Esophagus mucosa (tissue), 1 donor: ENCODE data around the gene WBP1. TPM values are rescaled to one million over a fixed set of nuclear protein-coding genes. Genes with fewer than 3 reads are reported as not detected.

ENCODE experiments used
- ATAC-seq: fragments of 200-7000 bp; cut with Tn5 transposase; one replicate; pipeline ENCODE4 v1.9.1; 2020
- total RNA-seq: library from RNA; stranded (reverse); gene quantifications from one replicate; pipeline ENCODE4 v1.2.4, GENCODE V29; 2023
- donor health status: DM: yes; HTN: yes; CAD: no.

The WBP1 gene
- total RNA-seq, 1 donor from 2014 or later: 30.6 TPM

- ATAC-seq: no peak
Measured at GRCh38 chr2:74503506-74504475, 45.6 kb downstream of the WBP1 start.

- ATAC-seq: no peak
Measured at GRCh38 chr2:74504591-74504990, 46.4 kb downstream of the WBP1 start.

GRCh38 chr2:74505448-74506246 lies 47.4 kb downstream of the WBP1 start:
- ATAC-seq: no peak

- peak; percentile 95 for ATAC-seq
Measured at GRCh38 chr2:74507145-74507925, 49.1 kb downstream of the WBP1 start, which contains the start of gene PCGF1. Gene PCGF1, minus strand, starts transcription at chr2:74507695. Its CDS starts 27 bp downstream, at chr2:74507668.

- peak; percentile 27 for ATAC-seq
Measured at GRCh38 chr2:74507926-74508520, 49.8 kb downstream of the WBP1 start.

- no peak for ATAC-seq
Measured at GRCh38 chr2:74510272-74510671, 52.0 kb downstream of the WBP1 start.

Other genes with a start within 250 kb of the WBP1 start
- 0.56 TPM for gene SLC4A5, start 115.0 kb upstream of the WBP1 start, total RNA-seq
- 86.4 TPM for gene DCTN1, start 78.1 kb upstream of the WBP1 start, total RNA-seq
- gene C2orf81, start 36.8 kb upstream of the WBP1 start, total RNA-seq: 0.56 TPM
- gene WDR54, start 36.7 kb upstream of the WBP1 start, total RNA-seq: 4.3 TPM
- 18.3 TPM for gene RTKN, start 16.5 kb upstream of the WBP1 start, total RNA-seq
- 22.6 TPM for gene INO80B, start 3.4 kb upstream of the WBP1 start, total RNA-seq
- gene MOGS, start 6.9 kb downstream of the WBP1 start, total RNA-seq: 22.6 TPM
- 87.5 TPM for gene MRPL53, start 14.2 kb downstream of the WBP1 start, total RNA-seq
- 4.6 TPM for gene CCDC142, start 24.6 kb downstream of the WBP1 start, total RNA-seq
- 10.5 TPM for gene TTC31, start 24.6 kb downstream of the WBP1 start, total RNA-seq
- 0.32 TPM for gene LBX2, start 41.2 kb downstream of the WBP1 start, total RNA-seq
- gene PCGF1, start 49.3 kb downstream of the WBP1 start, total RNA-seq: 20.6 TPM
- gene TLX2, start 56.0 kb downstream of the WBP1 start, total RNA-seq: not detected
- gene DQX1, start 67.8 kb downstream of the WBP1 start, total RNA-seq: 5.6 TPM
- gene AUP1, start 71.3 kb downstream of the WBP1 start, total RNA-seq: 74.2 TPM
- gene HTRA2, start 71.5 kb downstream of the WBP1 start, total RNA-seq: 17.9 TPM
- 0.52 TPM for gene LOXL3, start 95.5 kb downstream of the WBP1 start, total RNA-seq
- 0.56 TPM for gene DOK1, start 96.3 kb downstream of the WBP1 start, total RNA-seq
- 1.6 TPM for gene M1AP, start 189.9 kb downstream of the WBP1 start, total RNA-seq
- 1.4 TPM for gene SEMA4F, start 195.8 kb downstream of the WBP1 start, total RNA-seq